ENCODE results near the gene SERINC3. TPM values are rescaled to one million over a fixed set of nuclear protein-coding genes. Genes with fewer than 3 reads are reported as not detected.

The SERINC3 gene
- total RNA-seq, 1 experiment from 2014 or later, result 54.8 TPM

Other genes starting within 250 kb of the SERINC3 start
- gene FITM2, start 210.9 kb downstream of the SERINC3 start, total RNA-seq (2014; rRNA removed; shearing (Covaris generic); ENCODE audit: low replicate concordance), result 4.8 and 7.6 TPM in 2 replicates
- gene R3HDML, start 185.0 kb downstream of the SERINC3 start, total RNA-seq (2014; rRNA removed; shearing (Covaris generic); ENCODE audit: low replicate concordance), result not detected in 2 replicates
- not detected in 2 replicates for gene HNF4A, start 166.4 kb downstream of the SERINC3 start, total RNA-seq (2014; rRNA removed; shearing (Covaris generic); ENCODE audit: low replicate concordance)
- gene TTPAL, start 46.2 kb downstream of the SERINC3 start, total RNA-seq (2014; rRNA removed; shearing (Covaris generic); ENCODE audit: low replicate concordance), result 5.8 and 12.9 TPM in 2 replicates
- gene PKIG, start 60.5 kb upstream of the SERINC3 start, total RNA-seq (2014; rRNA removed; shearing (Covaris generic); ENCODE audit: low replicate concordance), result 73.0 and 79.2 TPM in 2 replicates
- 28.4 and 41.4 TPM in 2 replicates for gene ADA, start 129.6 kb upstream of the SERINC3 start, total RNA-seq (2014; rRNA removed; shearing (Covaris generic); ENCODE audit: low replicate concordance)
- 0.07 TPM in 1 of 2 replicates, not detected in the other for gene CCN5, start 193.3 kb upstream of the SERINC3 start, total RNA-seq (2014; rRNA removed; shearing (Covaris generic); ENCODE audit: low replicate concordance)
- gene KCNK15, start 223.8 kb upstream of the SERINC3 start, total RNA-seq (2014; rRNA removed; shearing (Covaris generic); ENCODE audit: low replicate concordance), result not detected in 2 replicates

Measured in MG63 (cell line).